ENCODE results near the gene TKT. TPM values are rescaled to one million over a fixed set of nuclear protein-coding genes. Genes with fewer than 3 reads are reported as not detected.

TKT gene
- total and polyA plus RNA-seq, 2 of the 8 experiments (the other 6 are each of a cell fraction or from before 2014, with no cell fraction given), result 418 to 986 TPM

GRCh38 chr3:53196575-53197407 lies 59.0 kb downstream of the TKT start:
- Histone ChIP-seq H3K79me1 (ENCODE audit: low read depth, low read length) (no peaks in the 10 kb centered on the region), H3K4ac (replicated peaks; ENCODE audit: insufficient read length, low read depth, low read length) (peak overlapping the region; percentile 17), H2BK120ac (replicated peaks; ENCODE audit: low read depth, low read length) (no peak overlapping the region), H2BK5ac (ENCODE audit: low read depth, low read length) (no peak overlapping the region; the same call in 1 of the 2 replicates), H2AFZ (ENCODE audit: low read length) (peak overlapping the region; percentile 97), H3K4me3 (ENCODE audit: extremely low read depth in 1 of 4, insufficient read depth in 2 of 4, low read depth in 3 of 4, low read length in 4 of 4) (no peak overlapping the region), H3K36me3 (ENCODE audit: control insufficient read depth in 2 of 4, insufficient read depth in 4 of 4, low read length in 3 of 4) (no peaks in the 10 kb centered on the region; a peak in 1 of 8 replicates), H3K9me3 (ENCODE audit: insufficient read depth in 2 of 2, low read depth in 1 of 2, low read length in 1 of 2) (no peaks in the 10 kb centered on the region), H2BK12ac (ENCODE audit: low read depth, low read length) (peak overlapping the region; percentile 32; the same call in 1 of the 2 replicates), H2BK20ac (ENCODE audit: low read length) (0 out of 2 replicates have a peak overlapping the region, but pooled peaks have one; percentile 34), H3K4me2 (ENCODE audit: insufficient read depth in 1 of 2, low read depth in 2 of 2, low read length in 2 of 2) (no peak overlapping the region), H3K9ac (replicated peaks in 1 of 4; ENCODE audit: extremely low read depth in 1 of 4, low read depth in 3 of 4, low read length in 3 of 4) (no peak overlapping the region; a peak in 2 of 7 replicates), H2BK15ac (ENCODE audit: low read length) (peak overlapping the region; percentile 31; the same call in 1 of the 2 replicates), H4K8ac (ENCODE audit: extremely low read depth, insufficient read depth, low read length) (0 out of 2 replicates have a peak overlapping the region, but pooled peaks have one; percentile 45), H3K23me2 (ENCODE audit: low read depth, low read length) (no peaks in the 10 kb centered on the region), H3K4me1 (replicated peaks in 1 of 4; ENCODE audit: control insufficient read depth in 3 of 4, insufficient read depth in 4 of 4, low read length in 3 of 4) (peaks cover 0 to 19% (median 10%) of the 10 kb centered on the region in 4 experiments; a peak in 5 of 7 replicates), H3K23ac (ENCODE audit: insufficient read length) (no peak overlapping the region), H3K14ac (ENCODE audit: insufficient read length) (no peak overlapping the region), H3K79me2 (ENCODE audit: control insufficient read depth in 1 of 2, insufficient read depth in 2 of 2, low read length in 2 of 2) (no peaks in the 10 kb centered on the region), H3K27me3 (replicated peaks in 1 of 4; ENCODE audit: control insufficient read depth in 3 of 4, extremely low read depth in 1 of 4, insufficient read depth in 3 of 4, low read length in 3 of 4) (no peaks in the 10 kb centered on the region; a peak in 1 of 7 replicates), H3K56ac (replicated peaks; ENCODE audit: insufficient read length, low read depth, low read length) (no peak overlapping the region), H2AK5ac (ENCODE audit: low read depth, low read length) (no peak overlapping the region; the same call in 1 of the 2 replicates), H4K5ac (ENCODE audit: insufficient read length, low read depth, low read length) (no peak overlapping the region), H3K27ac (ENCODE audit: low read depth, low read length) (no peak overlapping the region), H4K20me1 (replicated peaks in 1 of 2; ENCODE audit: control insufficient read depth in 1 of 2, insufficient read depth in 2 of 2, low read length in 2 of 2) (no peaks in the 10 kb centered on the region), H3K18ac (ENCODE audit: extremely low read depth, low read length) (peak overlapping the region; percentile 68), H4K91ac (replicated peaks; ENCODE audit: insufficient read length, low read length) (no peak overlapping the region)
- no peak for DNase-seq (ENCODE audit: low read depth in 1 of 2, low spot score in 2 of 2)
- ChIA-PET CTCF (ENCODE audit: partially characterized antibody) (interaction anchor here (0.7 to 8.3 kb wide), 37 partner anchors 9 to 352 kb away, joined by 3 to 164 read pairs (median 5); partner anchors contain the start of genes PRKCD and RFT1), POLR2A (ENCODE audit: partially characterized antibody) (interaction anchor here (0.8 to 4.8 kb wide), 6 partner anchors 32 to 351 kb away, joined by 3 to 22 read pairs (median 6); partner anchors contain the start of genes DCP1A and RFT1)
- WGBS, 2 experiments (ENCODE audit: extremely low coverage in 1 of 2, insufficient coverage in 1 of 2, insufficient read length in 1 of 2, insufficient replicate concordance in 2 of 2, low coverage in 1 of 2, low lambda C conversion rate in 2 of 2, missing lambda C conversion rate in 1 of 2), result 76% methylated on average over 17 of the region's 17 CpGs; no CpG with 5 or more reads in 1 of the 2 experiments
- FAIRE-seq, result no peak
- no peak for TF ChIP-seq JUN (IDR thresholded peaks at IDR 0.05; ENCODE audit: low read depth, low read length)
- peak; percentile 88 for TF ChIP-seq CHD2 (IDR thresholded peaks at IDR 0.05; ENCODE audit: low read length)
- TF ChIP-seq, protein P1, sequence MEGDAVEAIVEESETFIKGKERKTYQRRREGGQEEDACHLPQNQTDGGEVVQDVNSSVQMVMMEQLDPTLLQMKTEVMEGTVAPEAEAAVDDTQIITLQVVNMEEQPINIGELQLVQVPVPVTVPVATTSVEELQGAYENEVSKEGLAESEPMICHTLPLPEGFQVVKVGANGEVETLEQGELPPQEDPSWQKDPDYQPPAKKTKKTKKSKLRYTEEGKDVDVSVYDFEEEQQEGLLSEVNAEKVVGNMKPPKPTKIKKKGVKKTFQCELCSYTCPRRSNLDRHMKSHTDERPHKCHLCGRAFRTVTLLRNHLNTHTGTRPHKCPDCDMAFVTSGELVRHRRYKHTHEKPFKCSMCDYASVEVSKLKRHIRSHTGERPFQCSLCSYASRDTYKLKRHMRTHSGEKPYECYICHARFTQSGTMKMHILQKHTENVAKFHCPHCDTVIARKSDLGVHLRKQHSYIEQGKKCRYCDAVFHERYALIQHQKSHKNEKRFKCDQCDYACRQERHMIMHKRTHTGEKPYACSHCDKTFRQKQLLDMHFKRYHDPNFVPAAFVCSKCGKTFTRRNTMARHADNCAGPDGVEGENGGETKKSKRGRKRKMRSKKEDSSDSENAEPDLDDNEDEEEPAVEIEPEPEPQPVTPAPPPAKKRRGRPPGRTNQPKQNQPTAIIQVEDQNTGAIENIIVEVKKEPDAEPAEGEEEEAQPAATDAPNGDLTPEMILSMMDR (IDR thresholded peaks at IDR 0.05; ENCODE audit: control extremely low read depth in 1 of 3, insufficient read depth in 1 of 3, low read depth in 1 of 3, low read length in 3 of 3), result peak in 1 of 3 experiments; percentile 11; a peak in 1 of 4 replicates
- TF ChIP-seq TBP (IDR thresholded peaks at IDR 0.05; ENCODE audit: low read depth, low read length), result peak; percentile 55; the same call in 1 of the 2 replicates
- peak; percentile 74; the same call in 1 of the 2 replicates for TF ChIP-seq BRCA1 (IDR thresholded peaks at IDR 0.05; ENCODE audit: low read depth, low read length)
- TF ChIP-seq MAX (IDR thresholded peaks at IDR 0.05), result peak; percentile 82
- TF ChIP-seq KDM5A (IDR thresholded peaks at IDR 0.05; ENCODE audit: low read length), result no peak

All from H1 (cell line).